GM12865 (cell line): Measurements from ENCODE around the gene PEX5L.

ENCODE experiments used
- DNase-seq: peaks from one replicate; pipeline ENCODE4 v3.0.0; 2010; ENCODE audit warnings: low read depth
- H3K4me3 ChIP-seq: 2 replicates; pipeline ENCODE4 v1.5.1; 2011; ENCODE audit warnings: mild to moderate bottlenecking, low read depth, low read length, control low read depth
- CTCF ChIP-seq: IDR thresholded peaks from 2 replicates; pipeline ENCODE4 v1.5.1; 2011; ENCODE audit warnings: low read length, control low read depth, low read depth, inconsistent platforms; ENCODE audit not compliant: insufficient read depth; ENCODE audit errors: missing control alignments

The PEX5L gene

GRCh38 chr3:180036671-180037455, at the start of gene PEX5L:
TSS of gene PEX5L (minus strand) at chr3:180036937. CDS start at chr3:180036599, 338 bp downstream.
- TF ChIP-seq CTCF: no peak
- peak; percentile 70 for DNase-seq
- H3K4me3 ChIP-seq: peak within 1 kb of the TSS; percentile 55

GRCh38 chr3:180085122-180085710, 48.5 kb upstream of the PEX5L start:
- no peak overlapping the region for H3K4me3 ChIP-seq
- peak; percentile 32 for TF ChIP-seq CTCF
- peak; percentile 42 for DNase-seq

DNA sequence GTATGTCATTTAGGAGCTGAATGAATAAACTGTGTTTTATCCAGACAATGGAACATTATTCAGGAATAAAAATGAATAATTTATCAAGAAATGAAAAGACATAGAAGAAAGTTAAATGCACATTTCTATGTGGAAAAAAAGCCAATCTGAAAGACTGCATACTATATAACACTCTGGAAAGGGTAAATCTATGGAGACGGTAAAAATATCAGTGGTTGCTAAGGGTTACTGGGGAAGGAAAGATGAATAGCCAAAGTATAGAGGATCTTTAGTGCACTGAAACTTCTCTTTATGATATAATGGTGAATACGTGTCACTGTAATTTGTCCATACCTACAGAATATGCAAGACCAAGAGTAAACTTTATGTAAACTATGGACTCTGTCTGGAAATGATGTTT, 46.0 kb upstream of the PEX5L start:
- H3K4me3 ChIP-seq: no peak overlapping the region
- TF ChIP-seq CTCF: no peak
- DNase-seq: no peak

- no peak for TF ChIP-seq CTCF
- no peak for DNase-seq
- no peak overlapping the region for H3K4me3 ChIP-seq
These were observed 41.9 kb upstream of the PEX5L start for GRCh38 chr3:180078592-180078991.

DNA sequence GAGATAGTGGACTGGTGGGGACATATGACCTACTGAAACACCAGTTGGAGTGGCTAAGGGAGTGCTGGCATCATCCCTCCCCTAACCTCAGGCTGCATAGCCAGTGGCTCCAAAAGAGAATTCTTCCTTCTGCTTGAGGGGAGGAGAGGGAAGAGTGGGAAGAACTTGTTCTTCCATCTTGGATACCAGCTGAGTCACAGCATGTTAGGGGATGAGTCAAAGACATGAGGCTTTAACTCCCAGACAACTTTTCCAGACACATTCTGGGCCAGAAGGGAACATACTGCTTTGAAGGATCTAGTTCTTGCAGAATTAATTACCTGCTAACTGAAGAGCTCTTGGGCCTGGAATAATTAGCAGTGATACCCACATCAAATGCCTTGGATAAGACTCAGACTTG, 36.8 kb upstream of the PEX5L start:
- DNase-seq: no peak
- no peak overlapping the region for H3K4me3 ChIP-seq
- TF ChIP-seq CTCF: no peak

- no peak for TF ChIP-seq CTCF
- DNase-seq: no peak
- H3K4me3 ChIP-seq: no peak overlapping the region
These were observed 36.0 kb upstream of the PEX5L start for GRCh38 chr3:180072786-180073185.
